Tibial nerve (tissue), 4 donors: ENCODE data around the gene DIP2C.

Source experiments
- CTCF ChIP-seq, 5 experiments: fragments of 200-600 bp in 3 of 5; fragments of 450-650 bp in 2 of 5; sonication (generic) in 3 of 5; IDR thresholded peaks; one replicate each; pipeline ENCODE4 v1.5.1; 2016 to 2019; ENCODE audit warnings: antibody characterized with exemption in 5 of 5, mild to moderate bottlenecking in 3 of 5, moderate library complexity in 2 of 5
- EP300 ChIP-seq, 2 donors: sonication (generic); formaldehyde crosslinking; IDR thresholded peaks; one replicate each; pipeline ENCODE4 v1.6.1; 2017; ENCODE audit warnings: antibody characterized with exemption in 2 of 2, mild to moderate bottlenecking in 1 of 2
- POLR2A ChIP-seq, 2 donors: fragments of 450-650 bp; IDR thresholded peaks; one replicate each; pipeline ENCODE4 v1.6.1; 2017; ENCODE audit warnings: antibody characterized with exemption in 2 of 2, mild to moderate bottlenecking in 2 of 2, moderate library complexity in 2 of 2

- TF ChIP-seq CTCF (IDR thresholded peaks at IDR 0.05) (no peak), POLR2A (IDR thresholded peaks at IDR 0.05) (no peak), EP300 (IDR thresholded peaks at IDR 0.05) (no peak)
Observed at GRCh38 chr10:565146-565545, 124.3 kb downstream of the DIP2C start.
